GM12891 (cell line): Measurements from ENCODE around the gene MRAP.

Source experiments
- POLR2A ChIP-seq: IDR thresholded peaks from 2 replicates; pipeline ENCODE4 v1.6.1; 2011; ENCODE audit warnings: low read depth, low read length, control low read depth
- POLR2AphosphoS5 ChIP-seq: IDR thresholded peaks from 2 replicates; pipeline ENCODE4 v1.6.1; 2011; ENCODE audit warnings: low read depth, low read length, control low read depth
- TAF1 ChIP-seq: IDR thresholded peaks from 2 replicates; pipeline ENCODE4 v1.6.1; 2011; ENCODE audit warnings: low read depth, low read length, control low read depth

DNA sequence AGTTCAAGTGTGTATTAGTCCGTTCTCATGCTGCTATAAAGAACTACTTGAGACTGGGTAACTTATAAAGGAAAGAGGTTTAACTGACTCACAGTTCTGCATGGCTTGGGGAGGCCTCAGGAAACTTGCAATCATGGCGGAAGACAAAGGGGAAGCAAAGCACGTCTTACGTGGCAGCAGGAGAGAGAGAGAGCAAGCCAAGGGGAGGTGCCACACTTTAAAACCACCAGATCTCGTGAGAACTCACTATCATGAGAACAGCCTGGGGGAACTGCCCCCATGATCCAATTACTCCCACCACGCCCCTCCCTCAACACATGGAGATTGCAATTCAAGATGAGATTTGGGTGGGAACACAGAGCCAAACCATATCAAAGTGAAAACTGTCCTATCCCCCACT is 15.7 kb upstream of the MRAP start:
- TF ChIP-seq POLR2AphosphoS5 (no peak), POLR2A (no peak), TAF1 (no peak)
